Smooth muscle cell (in vitro differentiated cells): ENCODE data around the gene PTPRO. TPM values are rescaled to one million over a fixed set of nuclear protein-coding genes. Genes with fewer than 3 reads are reported as not detected.

Experiments
- DNase-seq: peaks from one replicate; lab custom pipeline; 2025; ENCODE audit not compliant: unreplicated experiment; lab: John Stamatoyannopoulos, UW
- H2AFZ ChIP-seq: fragments of 200-600 bp; sonication (generic); 2 replicates; pipeline ENCODE4 v1.6.0; 2016; ENCODE audit warnings: antibody characterized with exemption, low read depth, mild to moderate bottlenecking
- H3F3A ChIP-seq: fragments of 200-600 bp; sonication (generic); 2 replicates; pipeline ENCODE4 v1.6.0; 2017; ENCODE audit warnings: antibody characterized with exemption, low read depth
- H3K27ac ChIP-seq: fragments of 200-600 bp; sonication (generic); 2 replicates; pipeline ENCODE4 v1.5.1; 2016; ENCODE audit warnings: low read depth, mild to moderate bottlenecking
- H3K27me3 ChIP-seq: fragments of 200-600 bp; sonication (generic); 2 replicates; pipeline ENCODE4 v1.6.1; 2016; ENCODE audit warnings: low read depth, mild to moderate bottlenecking
- H3K36me3 ChIP-seq: fragments of 200-600 bp; sonication (generic); 2 replicates; pipeline ENCODE4 v1.5.1; 2016; ENCODE audit warnings: low read depth
- H3K4me1 ChIP-seq: fragments of 200-600 bp; sonication (generic); 2 replicates; pipeline ENCODE4 v1.5.1; 2016; ENCODE audit warnings: low read depth
- H3K4me2 ChIP-seq: fragments of 200-600 bp; sonication (generic); 2 replicates; pipeline ENCODE4 v1.6.0; 2016; ENCODE audit warnings: mild to moderate bottlenecking
- H3K4me3 ChIP-seq: fragments of 200-600 bp; sonication (generic); 2 replicates; pipeline ENCODE4 v1.5.1; 2016; ENCODE audit warnings: mild to moderate bottlenecking
- H3K79me2 ChIP-seq: fragments of 200-600 bp; sonication (generic); 2 replicates; pipeline ENCODE4 v1.6.0; 2016; ENCODE audit warnings: low read depth, mild to moderate bottlenecking
- H3K9ac ChIP-seq: fragments of 200-600 bp; sonication (generic); 2 replicates; pipeline ENCODE4 v1.6.0; 2016; ENCODE audit warnings: low read depth
- H3K9me3 ChIP-seq: fragments of 200-600 bp; sonication (generic); replicated peaks from 2 replicates; pipeline ENCODE4 v1.5.1; 2016; ENCODE audit warnings: low read depth
- H4K20me1 ChIP-seq: fragments of 200-600 bp; sonication (generic); 2 replicates; pipeline ENCODE4 v1.6.0; 2016; ENCODE audit warnings: low read depth
- WGBS: methylation state at CpG from one replicate; pipeline ENCODE4 v1.1.7; 2016; ENCODE audit warnings: low lambda C conversion rate; 5-methylcytosine and 5-hydroxymethylcytosine counted together
- polyA plus RNA-seq: library from polyadenylated mRNA; unstranded; fragments of >200 nt; fragmentation: Nextera tagmentation; extraction: Ambion mirVana; gene quantifications from 2 replicates; pipeline ENCODE4 v1.2.1, GENCODE V29; 2016
- total RNA-seq: library from RNA; depleted of rRNA; stranded (reverse); fragments of >200 nt; gene quantifications from 2 replicates; pipeline ENCODE4 v1.2.3, GENCODE V29; 2014
- TF ChIP-seq, protein P1 (sequence below): fragments of 200-600 bp; sonication (generic); IDR thresholded peaks from 2 replicates; pipeline ENCODE4 v1.5.1; 2017; ENCODE audit warnings: borderline replicate concordance, mild to moderate bottlenecking, antibody characterized with exemption; ENCODE audit not compliant: insufficient read depth, poor library complexity, severe bottlenecking

Gene PTPRO
- total and polyA plus RNA-seq, 2 experiments from 2014 or later = not detected

- WGBS = 74% methylated on average over 4 of the region's 4 CpGs
- Histone ChIP-seq H3K4me2 (no peak overlapping the region), H3F3A (no peaks in the 10 kb centered on the region), H4K20me1 (no peaks in the 10 kb centered on the region), H3K36me3 (no peaks in the 10 kb centered on the region), H3K4me1 (no peaks in the 10 kb centered on the region), H3K9ac (no peak overlapping the region), H3K27me3 (no peaks in the 10 kb centered on the region), H2AFZ (no peak overlapping the region), H3K4me3 (no peak overlapping the region), H3K79me2 (no peaks in the 10 kb centered on the region), H3K9me3 (no peaks in the 10 kb centered on the region), H3K27ac (no peak overlapping the region)
- no peak for DNase-seq
- TF ChIP-seq, protein P1, sequence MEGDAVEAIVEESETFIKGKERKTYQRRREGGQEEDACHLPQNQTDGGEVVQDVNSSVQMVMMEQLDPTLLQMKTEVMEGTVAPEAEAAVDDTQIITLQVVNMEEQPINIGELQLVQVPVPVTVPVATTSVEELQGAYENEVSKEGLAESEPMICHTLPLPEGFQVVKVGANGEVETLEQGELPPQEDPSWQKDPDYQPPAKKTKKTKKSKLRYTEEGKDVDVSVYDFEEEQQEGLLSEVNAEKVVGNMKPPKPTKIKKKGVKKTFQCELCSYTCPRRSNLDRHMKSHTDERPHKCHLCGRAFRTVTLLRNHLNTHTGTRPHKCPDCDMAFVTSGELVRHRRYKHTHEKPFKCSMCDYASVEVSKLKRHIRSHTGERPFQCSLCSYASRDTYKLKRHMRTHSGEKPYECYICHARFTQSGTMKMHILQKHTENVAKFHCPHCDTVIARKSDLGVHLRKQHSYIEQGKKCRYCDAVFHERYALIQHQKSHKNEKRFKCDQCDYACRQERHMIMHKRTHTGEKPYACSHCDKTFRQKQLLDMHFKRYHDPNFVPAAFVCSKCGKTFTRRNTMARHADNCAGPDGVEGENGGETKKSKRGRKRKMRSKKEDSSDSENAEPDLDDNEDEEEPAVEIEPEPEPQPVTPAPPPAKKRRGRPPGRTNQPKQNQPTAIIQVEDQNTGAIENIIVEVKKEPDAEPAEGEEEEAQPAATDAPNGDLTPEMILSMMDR = no peak
Observed at GRCh38 chr12:15446807-15447206, 124.5 kb downstream of the PTPRO start.

DNA sequence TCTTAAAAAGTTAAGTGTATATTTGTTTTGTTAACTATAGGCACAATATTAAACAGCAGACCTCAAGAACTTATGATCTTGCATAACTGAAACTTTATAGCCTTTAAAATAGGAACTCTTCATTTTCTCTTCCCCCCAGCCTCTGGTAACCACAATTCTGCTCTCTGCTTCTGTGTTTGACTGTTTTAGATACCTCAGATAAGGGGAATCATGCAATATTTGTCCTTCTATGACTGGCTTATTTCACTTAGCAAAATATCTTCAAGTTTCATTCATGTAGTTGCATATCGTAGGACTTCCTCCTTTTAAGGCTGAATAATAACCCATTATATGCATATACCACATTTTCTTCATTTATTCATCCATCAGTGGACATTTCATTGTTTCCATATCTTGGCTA is 131.3 kb downstream of the PTPRO start:
- Histone ChIP-seq H3K9ac (no peak overlapping the region), H3K4me3 (no peak overlapping the region), H3K79me2 (no peaks in the 10 kb centered on the region), H4K20me1 (no peaks in the 10 kb centered on the region), H3K27ac (no peak overlapping the region), H3F3A (no peaks in the 10 kb centered on the region), H3K4me2 (no peak overlapping the region), H3K9me3 (peaks cover 8% of the 10 kb centered on the region), H3K4me1 (no peaks in the 10 kb centered on the region), H3K36me3 (no peaks in the 10 kb centered on the region), H3K27me3 (no peaks in the 10 kb centered on the region), H2AFZ (no peak overlapping the region)
- no peak for DNase-seq
- 68% methylated on average over 1 of the region's 1 CpG for WGBS
- TF ChIP-seq, protein P1 = no peak

DNA sequence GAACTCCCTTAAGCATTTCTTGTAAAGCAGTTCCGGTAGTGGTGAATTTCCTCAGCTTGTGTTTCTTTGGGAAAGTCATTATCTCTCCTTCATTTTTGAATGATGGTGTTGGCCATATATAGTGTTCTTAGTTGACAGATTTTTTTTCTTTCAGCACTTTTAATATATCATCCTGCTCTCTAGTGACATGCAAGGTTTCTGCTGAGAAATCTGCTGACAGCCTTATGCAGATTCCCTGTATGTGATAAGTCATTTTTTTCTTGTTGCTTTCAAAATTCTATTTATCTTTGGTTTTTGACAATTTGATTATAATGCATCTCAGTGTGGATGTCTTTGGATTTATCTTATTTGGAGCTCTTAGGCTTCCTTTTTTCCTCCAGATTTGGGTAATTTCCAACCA is 135.7 kb downstream of the PTPRO start:
- no peaks in the 10 kb centered on the region for H3K36me3 ChIP-seq
- no peak overlapping the region for H3K4me2 ChIP-seq
- H3K79me2 ChIP-seq = no peaks in the 10 kb centered on the region
- no peaks in the 10 kb centered on the region for H4K20me1 ChIP-seq
- H3K4me3 ChIP-seq = no peak overlapping the region
- H3K27me3 ChIP-seq = no peaks in the 10 kb centered on the region
- 87% methylated on average over 1 of the region's 1 CpG for WGBS
- no peak for DNase-seq
- no peaks in the 10 kb centered on the region for H3K4me1 ChIP-seq
- H3K9ac ChIP-seq = no peak overlapping the region
- TF ChIP-seq, protein P1 = no peak
- no peaks in the 10 kb centered on the region for H3F3A ChIP-seq
- no peak overlapping the region for H3K27ac ChIP-seq
- no peak overlapping the region for H2AFZ ChIP-seq
- peaks cover 8% of the 10 kb centered on the region for H3K9me3 ChIP-seq

GRCh38 chr12:15468911-15469310 is 146.6 kb downstream of the PTPRO start:
- H3K4me2 ChIP-seq = no peak overlapping the region
- WGBS = 86% methylated on average over 2 of the region's 2 CpGs
- no peak overlapping the region for H3K9ac ChIP-seq
- no peaks in the 10 kb centered on the region for H4K20me1 ChIP-seq
- H3K27ac ChIP-seq = no peak overlapping the region
- H3K27me3 ChIP-seq = peaks cover 9% of the 10 kb centered on the region
- no peaks in the 10 kb centered on the region for H3F3A ChIP-seq
- TF ChIP-seq, protein P1 = no peak
- no peaks in the 10 kb centered on the region for H3K79me2 ChIP-seq
- no peaks in the 10 kb centered on the region for H3K36me3 ChIP-seq
- no peaks in the 10 kb centered on the region for H3K4me1 ChIP-seq
- no peak for DNase-seq
- H3K4me3 ChIP-seq = no peak overlapping the region
- no peaks in the 10 kb centered on the region for H3K9me3 ChIP-seq
- no peak overlapping the region for H2AFZ ChIP-seq
